NCI-H748 (cell line): ENCODE measurements around the gene INTS12.
"Not testable (repeated sequence)": the region's sequence is repeated elsewhere in the genome, so short reads cannot be mapped to it uniquely, and the experiment has no call there.

ENCODE experiments used
- DNase-seq: peaks from one replicate; lab custom pipeline; 2025; ENCODE audit not compliant: unreplicated experiment; lab: John Stamatoyannopoulos, UW

INTS12 gene, protein sequence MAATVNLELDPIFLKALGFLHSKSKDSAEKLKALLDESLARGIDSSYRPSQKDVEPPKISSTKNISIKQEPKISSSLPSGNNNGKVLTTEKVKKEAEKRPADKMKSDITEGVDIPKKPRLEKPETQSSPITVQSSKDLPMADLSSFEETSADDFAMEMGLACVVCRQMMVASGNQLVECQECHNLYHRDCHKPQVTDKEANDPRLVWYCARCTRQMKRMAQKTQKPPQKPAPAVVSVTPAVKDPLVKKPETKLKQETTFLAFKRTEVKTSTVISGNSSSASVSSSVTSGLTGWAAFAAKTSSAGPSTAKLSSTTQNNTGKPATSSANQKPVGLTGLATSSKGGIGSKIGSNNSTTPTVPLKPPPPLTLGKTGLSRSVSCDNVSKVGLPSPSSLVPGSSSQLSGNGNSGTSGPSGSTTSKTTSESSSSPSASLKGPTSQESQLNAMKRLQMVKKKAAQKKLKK

DNA sequence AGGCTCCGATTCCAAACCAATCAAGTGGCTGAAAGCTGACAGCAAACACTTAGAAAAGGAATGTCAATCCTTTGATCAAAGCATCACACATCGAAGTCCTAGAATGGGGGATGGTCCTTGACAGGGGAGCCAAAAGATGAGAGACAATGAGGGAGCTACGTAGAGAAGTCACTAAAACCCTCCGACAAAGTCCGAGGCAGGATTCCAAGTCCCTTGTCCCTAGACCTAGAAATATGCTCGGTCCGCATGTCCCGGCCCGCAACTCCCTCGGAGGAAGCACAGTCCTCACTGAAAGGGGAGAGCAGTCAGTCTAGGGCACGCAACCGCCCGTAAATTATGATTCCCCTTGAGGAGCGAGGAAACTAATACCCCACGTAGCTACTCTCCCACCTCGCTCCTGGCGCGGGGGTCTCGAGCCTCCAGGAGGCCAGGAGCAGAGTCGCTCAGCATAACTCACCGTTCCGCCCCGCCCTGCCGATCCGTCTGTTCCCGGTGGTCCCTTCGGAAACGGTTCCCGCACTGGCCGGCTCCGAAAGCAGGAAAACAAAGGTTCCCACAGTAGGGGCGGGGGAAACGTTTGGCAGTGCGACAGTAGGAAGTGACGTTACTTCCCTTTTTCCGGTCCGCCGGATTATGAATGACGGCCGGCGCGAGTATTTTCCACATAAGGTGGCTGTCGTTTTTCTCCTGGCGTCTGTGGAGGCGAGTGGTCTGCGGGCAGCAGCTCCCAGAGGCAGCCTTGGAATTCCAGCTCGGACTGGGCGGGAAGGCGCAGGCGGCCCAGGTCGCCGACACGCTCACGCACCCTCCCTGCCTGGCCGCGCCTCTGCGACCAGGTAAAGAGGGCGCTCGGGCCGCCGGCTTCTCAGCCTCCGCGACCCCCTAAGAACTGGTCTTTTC, at the start of gene INTS12, which contains the start of gene GSTCD:
TSS of gene INTS12 (minus strand) at position 509 of the 900 bp plus-strand sequence. CDS start 8,684 bp downstream, outside the sequence.
TSS of gene GSTCD (plus strand) at position 604 of the 900 bp plus-strand sequence. CDS start 8,830 bp downstream, outside the sequence.
- DNase-seq: peak; percentile 94

DNA sequence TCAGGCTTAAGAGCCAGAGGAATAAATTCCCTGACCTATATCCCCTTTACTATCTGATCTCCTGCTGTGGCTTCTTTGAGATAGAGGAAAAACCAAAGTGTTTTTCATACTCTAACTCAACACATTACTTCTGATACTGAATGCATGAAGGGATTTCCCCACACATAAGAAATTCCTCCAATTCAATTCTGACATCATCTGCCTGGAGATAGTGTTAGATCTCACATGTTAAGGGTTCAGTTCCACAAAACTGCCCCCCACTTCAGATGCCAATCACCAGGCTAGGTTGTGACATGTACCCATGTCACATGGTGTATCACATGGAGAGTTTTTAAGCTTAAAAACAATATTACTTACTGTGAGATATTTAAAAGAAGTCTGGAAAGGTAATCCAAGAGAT, 46.9 kb upstream of the INTS12 start:
- no peak for DNase-seq

DNA sequence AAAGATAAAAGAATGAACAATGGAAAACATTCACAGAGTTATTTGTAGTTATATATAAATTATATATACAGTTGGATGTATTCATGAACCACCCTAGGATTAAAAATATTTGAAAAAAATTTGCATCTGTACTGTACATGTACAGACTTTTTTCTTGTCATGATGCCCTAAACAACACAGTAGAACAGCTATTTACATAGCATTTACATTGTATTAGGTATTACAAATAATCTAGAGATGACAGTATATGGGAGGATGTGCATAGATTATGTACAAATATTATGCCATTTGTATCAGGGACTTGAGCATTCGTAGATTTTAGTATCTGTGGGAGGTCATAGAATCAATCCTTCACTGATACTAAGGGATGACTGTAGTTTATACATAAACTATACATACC, 44.9 kb upstream of the INTS12 start:
- DNase-seq: no peak

DNA sequence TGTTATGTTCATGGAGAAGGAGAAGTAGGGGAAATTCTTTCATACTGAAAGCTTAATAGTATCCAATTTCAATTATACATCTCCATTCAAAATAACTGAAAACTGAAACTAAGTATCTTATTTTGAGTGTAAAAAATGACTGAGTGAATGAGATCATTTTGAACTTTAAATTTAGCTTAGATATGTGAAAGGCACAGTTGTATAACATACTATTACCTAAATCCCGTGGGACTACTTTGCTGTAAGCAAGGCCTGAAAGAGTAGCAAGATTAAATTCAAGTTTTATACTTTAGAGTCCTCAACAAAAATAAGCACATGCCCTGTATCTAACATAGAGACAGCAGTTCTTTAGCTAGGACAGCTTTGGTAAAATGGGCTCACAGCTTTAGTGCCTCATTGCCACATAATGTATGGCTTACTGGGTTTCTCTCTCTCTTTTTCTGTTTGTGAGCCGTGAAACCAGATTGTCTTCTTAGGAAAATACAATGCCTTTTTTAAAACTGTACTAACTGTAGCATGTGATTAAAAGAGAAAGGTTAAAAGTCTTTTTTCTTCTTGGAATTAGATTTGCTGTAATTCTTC, 43.3 kb upstream of the INTS12 start:
- DNase-seq: peak; percentile 12

DNA sequence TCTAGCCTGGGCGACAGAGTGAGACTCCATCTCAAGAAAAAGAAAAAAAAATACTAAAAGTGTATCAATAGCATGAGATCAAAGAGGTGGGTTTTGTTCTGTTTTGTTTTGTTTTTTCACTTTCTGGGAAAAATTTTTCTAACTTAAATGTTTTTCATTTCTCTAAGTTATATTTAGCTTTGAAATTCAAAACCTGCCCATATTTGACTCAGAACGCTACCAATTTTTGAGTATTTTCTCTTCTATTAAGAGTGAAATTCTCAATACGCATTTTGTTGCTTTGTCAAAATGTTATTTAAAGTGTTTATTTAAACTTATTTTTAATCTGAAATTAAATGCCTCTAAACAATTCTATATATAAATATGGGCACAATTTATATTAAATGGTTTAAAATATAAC, 39.7 kb upstream of the INTS12 start:
- DNase-seq: no peak

DNA sequence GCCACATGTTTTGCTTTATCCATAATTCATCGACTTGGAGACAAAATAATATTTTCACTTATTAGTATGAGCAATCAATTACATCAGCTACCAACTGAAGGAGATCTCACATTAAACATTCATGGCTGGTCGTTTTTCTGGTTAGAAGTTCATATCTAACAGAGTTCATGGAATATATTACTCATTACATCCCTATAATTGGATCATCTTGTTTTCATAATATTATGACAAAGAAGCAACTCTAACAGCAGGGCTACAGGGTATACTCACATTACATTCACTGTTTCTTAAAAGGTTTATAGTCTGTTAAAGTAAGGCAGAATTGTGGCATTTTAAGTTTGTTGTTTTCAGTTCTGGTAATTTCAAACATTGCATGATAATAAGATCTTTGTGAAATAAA, 33.1 kb upstream of the INTS12 start:
- DNase-seq: no peak

DNA sequence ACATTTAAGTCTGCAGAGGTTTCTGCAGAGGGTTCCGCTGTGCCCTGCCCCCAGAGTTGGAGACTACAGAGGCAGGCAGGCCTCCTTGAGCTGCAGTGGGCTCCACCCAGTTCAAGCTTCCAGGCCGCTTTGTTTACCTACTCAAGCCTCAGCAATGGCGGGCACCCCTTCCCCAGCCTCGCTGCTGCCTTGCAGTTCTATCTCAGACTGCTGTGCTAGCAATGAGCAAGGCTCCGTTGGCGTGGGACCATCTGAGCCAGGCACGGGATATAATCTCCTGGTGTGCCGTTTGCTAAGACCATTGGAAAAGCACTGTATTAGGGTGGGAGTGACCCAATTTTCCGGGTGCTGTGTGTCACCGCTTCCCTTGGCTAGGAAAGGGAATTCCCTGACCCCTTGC, 26.7 kb upstream of the INTS12 start:
- not testable (repeated sequence) for DNase-seq

DNA sequence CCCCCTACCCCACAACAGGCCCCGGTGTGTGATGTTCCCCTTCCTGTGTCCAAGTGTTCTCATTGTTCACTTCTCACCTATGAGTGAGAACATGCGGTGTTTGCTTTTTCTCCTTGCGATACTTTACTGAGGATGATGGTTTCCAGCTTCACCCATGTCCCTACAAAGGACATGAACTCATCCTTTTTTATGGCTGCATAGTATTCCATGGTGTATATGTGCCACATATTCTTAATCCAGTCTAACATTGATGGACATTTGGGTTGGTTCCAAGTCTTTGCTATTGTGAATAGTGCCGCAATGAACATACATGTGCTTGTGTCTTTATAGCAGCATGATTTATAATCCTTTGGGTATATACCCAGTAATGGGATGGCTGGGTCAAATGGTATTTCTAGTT, 21.4 kb upstream of the INTS12 start:
- DNase-seq: not testable (repeated sequence)

DNA sequence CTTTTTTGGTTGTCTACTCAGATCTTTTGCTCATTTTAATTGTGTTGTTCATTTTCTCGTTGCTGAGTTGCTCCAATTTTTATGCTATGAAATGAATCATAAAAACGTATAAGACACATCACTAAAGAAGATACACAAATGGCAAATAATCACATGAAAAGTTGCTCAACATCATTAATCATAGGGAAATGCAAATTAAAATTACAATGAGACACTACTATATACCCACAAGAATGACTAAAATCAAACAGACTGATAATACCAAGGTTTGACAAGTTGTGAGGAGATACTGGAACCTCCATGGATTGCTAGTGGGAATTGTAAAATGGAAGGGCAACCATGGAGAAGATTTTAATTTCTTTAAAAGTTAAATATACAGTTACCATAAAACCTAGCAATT, 17.1 kb upstream of the INTS12 start:
- DNase-seq: no peak

DNA sequence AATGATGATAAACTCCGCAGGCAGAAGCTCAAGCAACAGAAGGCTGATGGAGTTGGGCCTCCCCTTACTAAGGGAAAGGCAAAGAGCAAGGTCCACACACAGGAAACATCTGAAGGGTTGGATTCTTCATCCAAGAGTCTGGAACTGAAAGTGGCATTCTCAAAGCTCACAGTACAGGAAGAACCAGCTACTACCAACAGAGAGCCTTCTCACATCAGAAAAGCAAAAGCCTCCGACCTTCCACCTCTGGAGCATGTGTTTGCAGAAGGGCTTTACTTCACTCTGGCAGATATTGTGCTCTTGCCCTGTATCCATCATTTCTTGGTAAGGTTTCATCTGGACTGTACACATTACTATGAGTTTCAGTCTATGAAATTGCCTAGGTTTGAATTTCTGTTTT, 10.7 kb upstream of the INTS12 start:
- no peak for DNase-seq

DNA sequence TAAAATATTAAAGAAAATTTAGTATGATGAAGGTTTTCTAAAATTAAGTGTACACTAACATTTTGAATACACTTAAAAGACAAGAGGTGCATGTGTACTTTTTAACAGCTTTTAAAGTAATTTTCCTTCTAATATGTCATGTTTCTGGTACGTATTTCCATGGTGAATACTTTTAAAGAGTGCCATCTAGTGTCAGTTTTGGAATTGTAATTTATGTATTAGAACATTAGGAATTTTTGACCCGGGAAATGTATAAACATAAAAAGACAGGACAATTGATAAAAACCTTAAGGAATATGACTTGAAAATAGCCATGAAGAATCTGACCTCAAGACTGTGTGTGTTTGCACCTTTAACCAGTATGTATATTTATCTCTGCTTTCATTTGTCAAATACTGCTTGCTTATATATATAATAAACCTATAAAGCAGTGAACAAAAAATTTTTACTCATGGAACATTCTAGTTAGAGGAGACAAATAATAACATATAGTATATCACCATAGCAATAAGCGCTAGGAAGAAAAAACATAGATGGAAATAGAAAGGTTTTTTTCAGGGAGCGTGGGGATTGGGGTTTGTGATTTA, 7.3 kb upstream of the INTS12 start:
- DNase-seq: peak; percentile 59

DNA sequence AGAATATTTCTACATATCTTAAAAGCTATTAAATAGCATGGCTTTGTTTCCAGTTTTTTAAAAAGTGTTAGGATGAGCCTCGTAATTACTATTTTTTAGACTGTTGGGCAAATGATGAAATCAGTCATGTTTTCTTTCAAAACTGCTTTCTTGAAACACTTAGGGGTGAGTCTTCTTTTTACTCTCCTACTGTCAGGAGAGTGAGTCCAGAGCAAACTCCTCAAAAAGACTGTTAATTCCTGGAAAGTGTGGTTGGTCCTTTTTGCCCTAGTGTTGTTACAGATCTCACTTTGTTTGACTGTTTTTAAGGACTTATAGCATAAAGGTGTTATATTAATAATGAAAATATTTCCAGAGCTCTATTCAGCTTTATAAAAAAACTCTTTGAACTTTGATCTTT, 6.4 kb upstream of the INTS12 start:
- DNase-seq: no peak

DNA sequence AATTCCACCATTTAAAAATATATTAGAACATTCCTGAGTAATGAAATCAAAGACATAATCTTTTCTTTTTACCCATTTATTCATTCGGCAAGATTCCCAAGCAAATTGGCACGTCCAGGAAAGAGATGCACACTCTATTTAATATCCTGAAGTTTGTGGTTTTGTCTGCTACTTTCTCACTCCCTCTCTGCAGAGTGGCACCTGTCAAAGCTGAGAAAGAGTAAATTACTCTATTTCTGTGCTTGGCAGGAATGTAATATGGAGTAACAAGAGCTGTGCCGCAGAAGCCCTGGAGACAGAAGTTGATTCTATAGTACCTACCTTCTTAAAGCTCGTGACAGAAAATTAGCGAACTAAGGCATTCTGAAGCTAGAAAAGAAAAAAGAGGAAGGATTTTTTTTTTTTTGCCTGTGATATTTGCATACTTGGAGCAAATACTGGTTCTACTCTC, 5.6 kb upstream of the INTS12 start:
- DNase-seq: no peak

DNA sequence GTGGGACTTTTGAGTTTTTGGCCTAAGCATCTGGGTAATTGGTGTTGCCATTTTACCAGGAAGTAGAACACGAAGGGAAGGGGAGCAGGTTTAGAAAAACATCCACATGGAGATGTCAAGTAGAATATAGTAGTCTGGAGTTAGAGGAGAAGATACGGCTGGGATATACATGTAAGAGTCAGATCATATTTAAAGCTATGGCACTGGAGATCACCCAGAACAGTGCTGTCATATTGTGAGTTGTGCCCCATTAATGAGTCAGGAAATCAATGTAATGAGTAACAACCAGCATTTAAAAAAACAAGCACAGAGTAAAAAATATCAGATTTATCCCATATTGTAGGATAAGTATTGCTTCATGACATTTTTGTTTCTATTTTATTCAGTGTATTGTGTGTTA, 4.3 kb upstream of the INTS12 start:
- no peak for DNase-seq

DNA sequence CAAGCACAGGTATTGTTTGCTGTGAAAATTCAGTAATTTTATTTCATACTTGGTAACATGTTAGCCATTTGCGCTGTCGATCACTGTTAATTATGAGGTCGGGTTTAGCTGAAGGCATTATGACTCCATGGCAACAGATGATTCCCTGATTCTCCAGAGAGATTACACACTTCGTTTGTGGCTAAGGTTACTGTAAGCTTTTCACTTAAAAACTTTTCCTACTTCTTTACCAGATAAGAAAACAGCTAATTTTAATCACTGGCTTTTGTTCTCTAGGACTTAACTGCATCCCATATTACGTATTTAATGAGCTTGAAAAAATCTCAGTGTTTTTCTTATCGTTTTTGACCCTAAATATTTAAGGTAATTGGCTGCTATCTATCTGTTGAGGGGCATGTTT, 2.2 kb upstream of the INTS12 start:
- DNase-seq: peak; percentile 82

DNA sequence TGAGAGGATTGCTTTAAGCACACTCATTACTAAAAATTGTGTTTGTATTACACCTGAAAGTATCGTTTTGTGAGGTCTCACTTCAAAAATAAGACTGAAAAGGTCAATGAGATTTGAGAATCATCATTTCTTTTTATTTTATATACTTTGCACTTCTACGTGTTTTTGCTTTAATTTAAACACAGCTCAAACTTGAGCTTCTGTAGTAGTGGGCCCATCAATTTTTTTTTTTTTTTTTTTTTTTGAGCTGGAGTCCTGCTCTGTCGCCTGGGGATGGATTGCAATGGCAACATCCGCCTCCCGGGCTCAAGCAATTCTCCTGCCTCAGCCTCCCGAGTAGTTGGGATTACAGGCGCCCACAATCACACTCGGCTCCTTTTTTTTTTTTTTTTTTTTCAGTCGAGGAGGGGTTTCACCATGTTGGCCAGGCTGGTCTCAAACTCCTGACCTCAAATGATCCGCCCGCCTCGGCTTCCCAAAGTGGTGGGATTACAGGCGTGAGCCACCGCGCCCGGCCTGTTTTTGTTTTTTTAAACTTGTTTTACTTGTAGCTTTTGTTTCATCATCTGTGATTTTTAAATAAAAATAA, 1.6 kb upstream of the INTS12 start:
- peak; percentile 35 for DNase-seq

DNA sequence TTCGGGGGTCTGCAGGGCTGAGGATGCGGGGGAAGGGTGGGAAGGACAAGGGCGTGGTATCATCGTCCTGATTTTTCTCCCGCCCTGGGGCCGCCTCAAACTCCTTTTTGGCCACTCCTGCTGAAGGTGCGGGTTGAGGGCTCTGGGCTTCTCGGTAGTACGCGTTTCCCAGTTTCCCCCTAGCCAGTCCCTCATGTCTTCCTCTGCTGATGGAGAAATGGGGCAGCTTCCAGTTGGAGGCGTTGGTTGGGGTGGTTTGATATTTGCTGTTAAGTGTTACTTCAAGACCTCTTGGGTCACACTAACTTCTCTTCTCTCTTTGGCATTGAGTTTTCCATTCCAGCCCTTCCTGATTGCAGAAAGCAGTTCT, 577 bp upstream of the INTS12 start:
- DNase-seq: peak; percentile 66

DNA sequence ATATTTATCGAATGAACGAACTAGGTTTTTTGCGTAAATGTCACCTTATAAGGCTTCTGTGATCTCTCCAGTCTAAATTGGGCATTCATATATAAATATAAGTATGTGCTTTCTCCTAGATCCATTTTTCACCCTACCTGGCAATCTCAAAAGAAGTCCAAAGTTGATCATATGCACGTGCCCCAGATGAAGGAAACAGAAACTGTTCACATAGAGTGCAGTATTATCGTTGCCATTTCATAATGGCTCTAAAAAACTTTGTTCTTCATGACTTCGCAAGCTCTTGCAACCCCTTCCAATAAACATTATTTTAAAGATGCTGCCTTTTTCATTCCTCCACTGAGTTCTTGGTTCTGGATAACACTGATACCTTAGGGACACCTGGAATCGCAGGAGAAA, 708 bp downstream of the INTS12 start:
- no peak for DNase-seq

DNA sequence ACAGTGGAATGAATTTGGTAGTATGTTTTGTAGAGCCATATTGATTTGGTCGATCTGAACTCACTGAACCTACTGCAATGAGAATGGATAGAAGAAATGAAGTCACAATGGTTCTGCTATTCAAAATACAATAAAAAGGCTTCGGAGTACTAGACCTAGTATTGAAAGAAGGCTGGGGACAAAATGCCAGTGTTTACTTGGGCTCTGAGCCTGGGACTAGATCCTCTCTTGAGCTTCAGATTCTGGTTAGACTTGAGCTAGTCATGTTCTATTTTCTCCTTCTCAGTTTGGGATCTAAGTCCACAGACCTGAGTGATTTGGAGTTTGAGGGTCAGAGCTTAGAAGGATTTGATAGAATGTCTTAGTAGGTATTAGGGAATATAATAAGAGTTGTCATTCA, 9.9 kb downstream of the INTS12 start:
- DNase-seq: no peak

DNA sequence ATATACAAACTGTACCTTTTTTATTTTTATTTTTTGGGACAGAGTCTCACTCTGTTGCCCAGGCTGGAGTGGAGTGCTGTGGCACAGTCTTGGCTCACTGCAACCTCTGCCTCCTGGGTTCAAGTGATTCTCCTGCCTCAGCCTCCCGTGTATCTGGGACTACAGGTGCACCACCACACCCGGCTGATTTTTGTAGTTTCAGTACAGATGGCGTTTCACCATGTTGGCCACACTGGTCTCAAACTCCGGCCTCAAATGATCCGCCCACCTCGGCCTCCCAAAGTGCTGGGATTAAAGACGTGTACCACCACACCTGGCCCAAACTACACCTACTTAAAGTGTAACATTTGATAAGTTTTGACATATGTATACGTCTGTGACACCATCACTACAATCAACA, 12.7 kb downstream of the INTS12 start:
- DNase-seq: not testable (repeated sequence)

DNA sequence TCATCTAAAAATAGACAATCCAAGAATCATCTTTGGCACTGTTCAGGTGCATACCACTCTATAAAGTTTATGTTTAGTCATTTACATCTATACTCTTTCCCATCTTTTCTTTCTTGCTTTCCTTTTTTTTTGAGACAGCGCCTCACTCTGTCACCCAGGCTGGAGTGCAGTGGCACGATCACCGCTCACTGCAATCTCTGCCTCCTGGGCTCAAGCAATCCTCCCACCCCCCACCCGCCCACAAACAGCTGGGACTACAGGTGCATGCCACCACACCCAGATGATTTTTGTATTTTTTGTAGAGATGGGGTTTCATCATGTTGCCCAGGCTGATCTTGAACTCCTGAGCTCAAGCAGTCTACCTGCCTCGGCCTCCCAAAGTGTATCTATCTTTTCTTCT, 13.7 kb downstream of the INTS12 start:
- not testable (repeated sequence) for DNase-seq
